Measurements from ENCODE around the gene CCDC57. TPM values are rescaled to one million over a fixed set of nuclear protein-coding genes. Genes with fewer than 3 reads are reported as not detected.
A peak's percentile ranks its signal among the peaks of the same experiment; 100 is the strongest.

The CCDC57 gene
- total RNA-seq, 1 donor from 2014 or later: 32.8 TPM

- no peak for ATAC-seq
- DNase-seq (ENCODE audit: low spot score): no peak
Measured at GRCh38 chr17:82246365-82247181, 33.9 kb upstream of the CCDC57 start.

- DNase-seq (ENCODE audit: low spot score) (no peak), ATAC-seq (no peak)
Measured at GRCh38 chr17:82246040-82246364, 33.4 kb upstream of the CCDC57 start.

GRCh38 chr17:82245134-82246039 lies 32.7 kb upstream of the CCDC57 start:
- DNase-seq (ENCODE audit: low spot score) (no peak), ATAC-seq (no peak)

- DNase-seq (ENCODE audit: low spot score): no peak
- no peak for ATAC-seq
Measured at GRCh38 chr17:82244413-82245133, 31.9 kb upstream of the CCDC57 start.

- no peak for DNase-seq (ENCODE audit: low spot score)
- no peak for ATAC-seq
Measured at GRCh38 chr17:82243648-82244412, 31.2 kb upstream of the CCDC57 start.

GRCh38 chr17:82242977-82243647 lies 30.5 kb upstream of the CCDC57 start:
- peak; percentile 44 for ATAC-seq

GRCh38 chr17:82242698-82242976 lies 30.0 kb upstream of the CCDC57 start:
- ATAC-seq: peak; percentile 0
- no peak for DNase-seq (ENCODE audit: low spot score)

More at GRCh38 chr17:82242977-82243647, 30.5 kb upstream of the CCDC57 start:
- peak; percentile 95 for DNase-seq (ENCODE audit: low spot score)

- DNase-seq (ENCODE audit: low spot score): peak; percentile 86
- peak; percentile 45 for ATAC-seq
Measured at GRCh38 chr17:82241926-82242697, 29.5 kb upstream of the CCDC57 start.

GRCh38 chr17:82241183-82241925 lies 28.7 kb upstream of the CCDC57 start:
- no peak for DNase-seq (ENCODE audit: low spot score)
- peak; percentile 31 for ATAC-seq

- ATAC-seq (no peak), DNase-seq (ENCODE audit: low spot score) (no peak)
Measured at GRCh38 chr17:82240506-82241182, 28.0 kb upstream of the CCDC57 start.

GRCh38 chr17:82239926-82240505 lies 27.4 kb upstream of the CCDC57 start:
- ATAC-seq (peak; percentile 38), DNase-seq (ENCODE audit: low spot score) (peak; percentile 92)

- DNase-seq (ENCODE audit: low spot score): no peak
- peak; percentile 52 for ATAC-seq
Measured at GRCh38 chr17:82239401-82239925, 26.8 kb upstream of the CCDC57 start.

GRCh38 chr17:82238472-82239201 lies 26.0 kb upstream of the CCDC57 start:
- ATAC-seq: peak; percentile 21
- DNase-seq (ENCODE audit: low spot score): peak; percentile 74

GRCh38 chr17:82237746-82238471 lies 25.3 kb upstream of the CCDC57 start:
- no peak for DNase-seq (ENCODE audit: low spot score)
- ATAC-seq: no peak

- ATAC-seq (no peak), DNase-seq (ENCODE audit: low spot score) (no peak)
Measured at GRCh38 chr17:82237083-82237745, 24.6 kb upstream of the CCDC57 start.
